Mammary epithelial cell (primary cell): ENCODE results near the gene ATP5F1A.

Source experiments
- CTCF ChIP-seq, 2 donors: IDR thresholded peaks in 1 of 2; conservative IDR thresholded peaks in 1 of 2; 2 replicates each; pipeline ENCODE4 v1.5.1; 2011 to 2012; ENCODE audit warnings: inconsistent platforms in 2 of 2, low read length in 2 of 2, mild to moderate bottlenecking in 2 of 2, control low read depth in 1 of 2, low read depth in 1 of 2; ENCODE audit not compliant: insufficient read depth in 1 of 2; ENCODE audit errors: extremely low read depth in 1 of 2
- EZH2 ChIP-seq: IDR thresholded peaks from 2 replicates; pipeline ENCODE4 v1.6.1; 2012; ENCODE audit warnings: low read length, inconsistent platforms, borderline replicate concordance

- TF ChIP-seq CTCF (conservative IDR thresholded peaks at IDR 0.05 in 1 of 2, IDR thresholded peaks at IDR 0.05 in 1 of 2; ENCODE audit: extremely low read depth in 1 of 2, insufficient read depth in 1 of 2, low read depth in 1 of 2, low read length in 2 of 2), result no peak
- TF ChIP-seq EZH2, result no peak
Observed at GRCh38 chr18:46046126-46046525, 52.0 kb downstream of the ATP5F1A start.
